Measurements from ENCODE around the gene TRA2B. TPM values are rescaled to one million over a fixed set of nuclear protein-coding genes. Genes with fewer than 3 reads are reported as not detected.
"Not testable (repeated sequence)": the region's sequence is repeated elsewhere in the genome, so short reads cannot be mapped to it uniquely, and the experiment has no call there.

TRA2B gene
- total and polyA plus RNA-seq, 2 donors (not counting 3 experiments of a cell fraction or from before 2014, with no cell fraction given), result 173 to 199 TPM

- CTCF ChIA-PET, result interaction anchor here (9.0 kb wide), 1 partner anchor 250 kb away, joined by 78 read pairs; no protein-coding TSS in a partner anchor
- H3K9me3 ChIP-seq (replicated peaks; ENCODE audit: control insufficient read depth, insufficient read depth, low read length); H2AFZ ChIP-seq (ENCODE audit: low read depth, low read length); dilution Hi-C loops (cut with MboI; ENCODE audit: extremely low pct_ligation_motif_present, low sequenced_read_pairs); POLR2A ChIA-PET; H3K4me1 ChIP-seq (ENCODE audit: control insufficient read depth, extremely low read depth, insufficient read depth, low read length); H3K27ac ChIP-seq (ENCODE audit: insufficient read depth, low read depth, low read length); H3K4me2 ChIP-seq (ENCODE audit: insufficient read depth, low read length); H3K9me1 ChIP-seq (replicated peaks; ENCODE audit: control insufficient read depth, extremely low read depth, insufficient read depth, low read length); H3K27me3 ChIP-seq (ENCODE audit: control insufficient read depth in 2 of 2, insufficient read depth in 2 of 2, low read length in 2 of 2); H3K9ac ChIP-seq (replicated peaks; ENCODE audit: extremely low read depth, insufficient read depth, low read length); H4K20me1 ChIP-seq (replicated peaks; ENCODE audit: control insufficient read depth, extremely low read depth, insufficient read depth, low read length); H3K79me2 ChIP-seq (ENCODE audit: control insufficient read depth, insufficient read depth, low read length); intact Hi-C loops (cut with micrococcal nuclease); DNase-seq (ENCODE audit: low read depth, low spot score); H3K4me3 ChIP-seq (replicated peaks in 1 of 3; ENCODE audit: insufficient read depth in 1 of 3, low read depth in 1 of 3, low read length in 3 of 3): not testable (repeated sequence)
- H3K36me3 ChIP-seq (ENCODE audit: control insufficient read depth in 2 of 2, extremely low read depth in 1 of 2, insufficient read depth in 2 of 2, low read length in 2 of 2), result peaks cover 1 to 18% of the 10 kb centered on the region in 2 experiments
- BruUV-seq (replicated peaks), result TSS peak; percentile 6
- peak; percentile 54 for FAIRE-seq
These were observed 27.3 kb downstream of the TRA2B start for GRCh38 chr3:185910322-185911075.

- DNase-seq (ENCODE audit: low read depth, low spot score); H2AFZ ChIP-seq (ENCODE audit: low read depth, low read length); dilution Hi-C loops (cut with MboI; ENCODE audit: extremely low pct_ligation_motif_present, low sequenced_read_pairs); FAIRE-seq; H3K27ac ChIP-seq (ENCODE audit: insufficient read depth, low read depth, low read length); H4K20me1 ChIP-seq (replicated peaks; ENCODE audit: control insufficient read depth, extremely low read depth, insufficient read depth, low read length); H3K79me2 ChIP-seq (ENCODE audit: control insufficient read depth, insufficient read depth, low read length); H3K9me1 ChIP-seq (replicated peaks; ENCODE audit: control insufficient read depth, extremely low read depth, insufficient read depth, low read length); POLR2A ChIA-PET; H3K4me2 ChIP-seq (ENCODE audit: insufficient read depth, low read length); H3K4me3 ChIP-seq (replicated peaks in 1 of 3; ENCODE audit: insufficient read depth in 1 of 3, low read depth in 1 of 3, low read length in 3 of 3); intact Hi-C loops (cut with micrococcal nuclease); H3K9ac ChIP-seq (replicated peaks; ENCODE audit: extremely low read depth, insufficient read depth, low read length); H3K9me3 ChIP-seq (replicated peaks; ENCODE audit: control insufficient read depth, insufficient read depth, low read length); CTCF ChIA-PET; H3K27me3 ChIP-seq (ENCODE audit: control insufficient read depth in 2 of 2, insufficient read depth in 2 of 2, low read length in 2 of 2); H3K4me1 ChIP-seq (ENCODE audit: control insufficient read depth, extremely low read depth, insufficient read depth, low read length); BruUV-seq (replicated peaks): not testable (repeated sequence)
- peaks cover 1 to 12% of the 10 kb centered on the region in 2 experiments for H3K36me3 ChIP-seq (ENCODE audit: control insufficient read depth in 2 of 2, extremely low read depth in 1 of 2, insufficient read depth in 2 of 2, low read length in 2 of 2)
These were observed 27.9 kb downstream of the TRA2B start for GRCh38 chr3:185909913-185910312.

Data from endothelial cell of umbilical vein (primary cell).